Activated CD4-positive, alpha-beta memory T cell treated with anti-CD3 and anti-CD28 coated beads, Interleukin-2, amount 10 ng/mL, durations not matched to agents 7 days and 5 days (primary cell): ENCODE measurements around the gene SPATA1. TPM values are rescaled to one million over a fixed set of nuclear protein-coding genes. Genes with fewer than 3 reads are reported as not detected.
"Not testable (repeated sequence)": the region's sequence is repeated elsewhere in the genome, so short reads cannot be mapped to it uniquely, and the experiment has no call there.

Experiments used
- CTCF ChIA-PET: fragments of 350-600 bp; sonication (Branson Sonifier 250); formaldehyde crosslinking; loops from one replicate; lab custom pipeline; 2021; ENCODE audit warnings: antibody characterized with exemption, inconsistent platforms; lab: Charles Lee
- POLR2A ChIA-PET: fragments of 350-600 bp; sonication (Branson Sonifier 250); formaldehyde crosslinking; loops from one replicate; lab custom pipeline; 2021; ENCODE audit warnings: antibody characterized with exemption; lab: Charles Lee
- DNase-seq: peaks from one replicate; pipeline ENCODE4 v3.0.0-alpha.2; 2020
- H3K27ac Mint-ChIP-seq: one replicate; pipeline ENCODE4 v1.8.0; 2021; ENCODE audit warnings: mild to moderate bottlenecking, mixed read lengths
- H3K27me3 Mint-ChIP-seq: one replicate; pipeline ENCODE4 v1.8.0; 2021; ENCODE audit warnings: mixed read lengths
- H3K36me3 Mint-ChIP-seq: one replicate; pipeline ENCODE4 v1.8.0; 2021; ENCODE audit warnings: low read depth, mixed read lengths
- H3K4me1 Mint-ChIP-seq: one replicate; pipeline ENCODE4 v1.8.0; 2021; ENCODE audit warnings: mixed read lengths
- H3K4me3 Mint-ChIP-seq: one replicate; pipeline ENCODE4 v1.8.0; 2021; ENCODE audit warnings: mild to moderate bottlenecking, mixed read lengths
- H3K9me3 Mint-ChIP-seq: one replicate; pipeline ENCODE4 v1.8.0; 2021; ENCODE audit warnings: mixed read lengths
- total RNA-seq, 2 experiments: library from RNA; stranded (reverse); gene quantifications; one replicate each; pipeline ENCODE4 v1.2.3, GENCODE V29; 2021

Gene SPATA1
- total RNA-seq, 2 experiments from 2014 or later, result 4.0 to 4.7 TPM

DNA sequence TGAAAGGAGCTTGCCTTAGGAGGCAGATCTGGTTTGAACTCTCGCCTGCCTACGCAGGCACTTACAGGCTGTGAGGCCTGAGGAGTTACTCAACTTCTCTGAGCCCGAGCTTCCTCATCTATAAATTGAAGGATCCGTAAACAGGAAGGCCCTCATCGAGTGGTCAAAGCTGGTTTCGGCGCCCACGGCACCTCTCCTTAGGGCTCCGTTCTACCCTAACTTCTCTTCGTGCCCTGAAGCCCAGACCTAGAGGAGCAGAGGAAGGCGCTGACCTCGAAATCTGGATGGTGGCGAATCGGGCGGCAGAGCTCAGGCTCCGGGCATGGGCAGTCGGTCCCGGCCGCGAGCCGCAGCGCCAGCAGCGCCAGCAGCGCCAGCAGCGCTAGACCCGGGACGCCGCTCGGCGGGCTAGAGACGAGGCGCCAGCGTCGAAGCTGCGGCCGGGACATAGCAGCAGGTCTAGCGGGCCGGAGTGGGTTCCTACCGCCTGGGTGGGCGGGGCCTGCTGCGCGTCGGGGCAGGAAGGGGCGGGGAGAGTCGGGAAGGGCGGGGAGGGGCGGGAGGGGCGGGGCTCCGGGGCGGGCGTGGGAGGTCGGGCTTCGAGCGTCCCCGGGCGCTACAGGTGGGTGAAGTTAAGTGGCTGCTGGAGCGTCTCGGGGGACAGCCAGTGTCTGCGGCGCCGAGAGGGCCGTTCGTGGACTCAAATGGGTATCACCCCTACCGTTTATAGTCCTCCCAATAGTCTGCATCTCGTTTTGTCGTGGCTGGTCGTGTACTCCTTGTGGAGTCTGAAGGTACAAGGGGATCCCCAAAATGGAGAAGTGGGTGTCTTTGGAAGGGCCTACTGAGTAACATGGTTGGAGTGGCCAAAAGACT, 68.0 kb downstream of the SPATA1 start, which contains the start of gene CTBS:
Gene CTBS (minus strand): TSS at position 474 of the 876 bp plus-strand sequence. CDS start 25 bp downstream, at position 449.
- peaks cover 42% of the 10 kb centered on the region for H3K36me3 Mint-ChIP-seq

DNA sequence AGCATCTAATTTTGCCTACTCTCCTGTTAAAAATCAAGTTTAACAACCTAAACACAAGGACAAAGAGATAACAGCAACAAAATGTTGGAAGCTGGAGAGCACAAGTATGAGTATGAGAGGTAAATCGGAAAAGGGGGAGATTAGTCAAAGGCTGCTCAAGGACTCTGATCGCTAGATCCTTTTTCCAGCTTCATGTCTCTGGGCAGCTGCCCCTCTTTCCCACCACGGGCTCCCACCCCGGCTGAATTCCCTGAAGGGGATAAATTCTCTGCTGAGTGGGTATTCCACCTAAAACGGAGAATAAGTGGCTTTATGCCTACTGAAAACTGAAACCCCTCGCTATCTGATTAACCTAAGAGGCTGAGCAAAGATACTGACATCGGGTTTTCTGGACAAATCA, 68.8 kb downstream of the SPATA1 start:
- Mint-ChIP-seq H3K4me3 (peak overlapping the region; percentile 97), H3K27me3 (no peaks in the 10 kb centered on the region), H3K4me1 (peaks cover 39% of the 10 kb centered on the region), H3K36me3 (peaks cover 39% of the 10 kb centered on the region), H3K27ac (peak overlapping the region; percentile 100), H3K9me3 (no peaks in the 10 kb centered on the region)
- no peak for DNase-seq
- ChIA-PET CTCF (interaction anchor here (1.7 to 3.7 kb wide), 2 partner anchors 70 to 431 kb away, joined by 6 to 27 read pairs; partner anchors contain the start of genes GNG5, PRKACB and SPATA1), POLR2A (interaction anchor here (0.7 to 5.6 kb wide), 21 partner anchors 8 to 701 kb away, joined by 3 to 209 read pairs (median 18); partner anchors contain the start of genes BCL10, GNG5, PRKACB and RPF1)

More for the DNA sequence above, 68.0 kb downstream of the SPATA1 start, which contains the start of gene CTBS:
- ChIA-PET POLR2A (interaction anchor here (0.7 to 5.6 kb wide), 53 partner anchors 9 to 702 kb away, joined by 3 to 209 read pairs (median 4); partner anchors contain the start of genes BCL10, GNG5, PRKACB and RPF1), CTCF (interaction anchor here (1.0 to 3.7 kb wide), 9 partner anchors 23 to 439 kb away, joined by 3 to 27 read pairs (median 5); partner anchors contain the start of genes GNG5, PRKACB and SPATA1)
- Mint-ChIP-seq H3K9me3 (no peaks in the 10 kb centered on the region), H3K4me3 (peak within 1 kb of the TSS; percentile 97), H3K27ac (peak within 1 kb of the TSS; percentile 100), H3K27me3 (no peaks in the 10 kb centered on the region), H3K4me1 (peaks cover 39% of the 10 kb centered on the region)
- DNase-seq, result peak; percentile 86

DNA sequence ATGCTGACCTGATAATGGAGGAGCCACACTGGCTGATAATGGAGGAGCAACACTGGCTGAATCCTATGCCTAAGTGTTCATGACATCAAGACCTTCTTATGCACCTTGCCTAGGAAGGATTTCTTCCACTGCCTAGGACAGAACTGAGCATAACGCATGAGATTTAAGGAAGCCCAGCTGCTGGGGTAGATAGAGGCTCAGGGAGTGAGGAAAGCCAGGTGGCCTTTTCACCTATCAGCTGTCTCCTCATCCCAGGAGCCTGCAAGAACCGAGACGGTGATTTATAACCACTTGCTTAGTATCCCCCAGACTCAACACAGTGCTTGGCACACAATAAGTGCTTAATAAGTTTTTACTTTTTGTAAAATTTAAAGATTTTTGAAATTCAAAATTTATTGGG, 75.5 kb downstream of the SPATA1 start:
- ChIA-PET POLR2A (no interaction called here), CTCF (no interaction called here)
- Mint-ChIP-seq H3K27me3 (no peaks in the 10 kb centered on the region), H3K36me3 (peaks cover 2% of the 10 kb centered on the region), H3K9me3 (peaks cover 6% of the 10 kb centered on the region), H3K27ac (no peak overlapping the region), H3K4me1 (peaks cover 3% of the 10 kb centered on the region), H3K4me3 (no peak overlapping the region)
- no peak for DNase-seq

DNA sequence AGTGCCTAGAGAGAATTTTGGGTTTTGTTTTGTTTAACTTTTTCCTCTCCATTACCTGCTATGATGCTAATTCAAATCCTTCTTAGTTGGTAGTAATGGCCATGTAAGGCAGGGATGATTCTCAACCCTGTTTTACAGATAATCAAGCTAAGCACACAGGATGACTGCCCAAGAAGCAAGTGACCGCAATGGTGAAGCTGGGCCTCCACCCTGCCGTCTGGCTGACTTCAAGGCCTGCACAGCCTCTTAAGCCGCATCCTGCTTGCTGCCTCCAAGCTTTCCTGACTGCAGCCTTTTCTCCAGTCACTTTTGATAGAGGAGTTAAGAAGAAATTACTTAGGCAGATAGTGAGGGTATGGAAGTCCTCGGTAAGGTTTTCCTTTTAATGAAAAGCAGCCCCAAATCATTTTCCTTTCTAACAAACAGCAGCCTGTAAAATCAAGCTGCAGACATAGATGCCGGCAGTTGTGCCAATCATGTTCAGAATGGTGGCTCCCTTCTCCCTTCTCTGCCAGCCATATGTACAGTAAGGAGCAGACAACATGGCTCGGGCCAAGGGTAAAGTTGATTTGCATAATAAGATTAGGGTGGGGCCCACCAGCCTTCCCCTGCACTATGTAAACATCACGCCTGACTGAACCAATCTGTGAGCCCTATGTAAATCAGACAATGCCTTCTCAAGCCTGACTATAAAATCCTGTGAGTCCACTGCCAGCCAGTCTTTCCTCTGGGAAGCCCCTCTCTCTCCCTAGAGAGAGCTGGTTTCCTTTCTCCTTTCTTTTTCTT, 76.8 kb downstream of the SPATA1 start:
- peaks cover 3% of the 10 kb centered on the region for H3K4me1 Mint-ChIP-seq
- peaks cover 6% of the 10 kb centered on the region for H3K9me3 Mint-ChIP-seq
- no peak for DNase-seq
- CTCF ChIA-PET, result interaction anchor here (0.9 kb wide), 1 partner anchor 189 kb away, joined by 3 read pairs; no protein-coding TSS in a partner anchor
- H3K4me3 Mint-ChIP-seq, result no peak overlapping the region
- H3K27me3 Mint-ChIP-seq, result no peaks in the 10 kb centered on the region
- POLR2A ChIA-PET, result interaction anchor here (1.4 kb wide), 1 partner anchor 9 kb away, joined by 12 read pairs; the partner anchor contains the start of gene CTBS
- H3K36me3 Mint-ChIP-seq, result peaks cover 2% of the 10 kb centered on the region
- H3K27ac Mint-ChIP-seq, result no peak overlapping the region

DNA sequence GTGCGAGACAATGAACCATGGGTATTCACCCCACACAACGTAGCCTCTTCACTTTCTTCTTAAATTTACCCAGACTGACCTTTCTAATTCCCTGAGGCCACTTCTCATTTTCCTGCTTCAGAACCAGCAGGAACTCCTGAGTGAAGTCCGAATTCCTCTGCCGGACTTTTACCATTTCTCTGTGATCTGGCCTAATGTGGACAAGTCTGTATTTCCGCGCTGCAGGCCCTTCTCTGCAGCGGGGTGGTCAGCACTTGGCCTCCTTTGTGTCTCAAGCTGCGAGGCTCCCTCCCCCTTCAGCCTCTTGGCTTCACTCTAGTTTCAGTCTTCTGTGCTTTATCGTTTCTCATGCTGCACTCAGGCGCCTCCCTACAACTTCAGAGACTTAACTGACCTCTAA, 77.5 kb downstream of the SPATA1 start:
- Mint-ChIP-seq H3K9me3 (peaks cover 6% of the 10 kb centered on the region), H3K36me3 (peaks cover 2% of the 10 kb centered on the region), H3K27ac (no peak overlapping the region), H3K4me1 (peaks cover 3% of the 10 kb centered on the region), H3K4me3 (no peak overlapping the region), H3K27me3 (no peaks in the 10 kb centered on the region)
- ChIA-PET POLR2A (interaction anchor here (1.4 to 3.5 kb wide), 2 partner anchors 9 to 10 kb away, joined by 12 to 34 read pairs; partner anchors contain the start of gene CTBS), CTCF (no interaction called here)
- DNase-seq, result no peak

DNA sequence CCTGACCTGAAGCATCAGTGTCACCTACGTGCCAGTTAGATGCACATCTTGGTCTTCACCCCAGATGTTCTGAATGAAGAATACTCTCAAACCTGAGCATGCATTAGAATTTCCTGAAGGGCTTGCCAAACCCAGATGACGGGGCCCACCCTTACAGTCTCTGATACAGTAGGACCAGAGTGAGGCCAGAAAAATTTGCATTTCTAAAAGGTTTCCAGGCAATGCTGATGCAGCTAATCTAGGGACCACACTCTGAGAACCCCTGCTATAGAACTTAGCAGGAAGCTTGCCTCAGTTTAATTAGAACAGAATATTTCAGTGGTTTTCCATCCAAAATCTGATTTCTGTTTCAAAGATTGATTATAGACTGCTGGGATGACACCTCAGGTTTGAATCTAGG, 77.9 kb downstream of the SPATA1 start:
- DNase-seq, result no peak
- Mint-ChIP-seq H3K27me3 (no peaks in the 10 kb centered on the region), H3K27ac (no peak overlapping the region), H3K36me3 (peaks cover 1% of the 10 kb centered on the region), H3K4me1 (peaks cover 3% of the 10 kb centered on the region), H3K4me3 (no peak overlapping the region), H3K9me3 (peaks cover 6% of the 10 kb centered on the region)
- CTCF ChIA-PET, result interaction anchor here (0.6 kb wide), 1 partner anchor 68 kb away, joined by 6 read pairs; no protein-coding TSS in a partner anchor
- POLR2A ChIA-PET, result interaction anchor here (0.9 to 3.5 kb wide), 2 partner anchors 10 to 457 kb away, joined by 3 to 34 read pairs; partner anchors contain the start of gene CTBS

DNA sequence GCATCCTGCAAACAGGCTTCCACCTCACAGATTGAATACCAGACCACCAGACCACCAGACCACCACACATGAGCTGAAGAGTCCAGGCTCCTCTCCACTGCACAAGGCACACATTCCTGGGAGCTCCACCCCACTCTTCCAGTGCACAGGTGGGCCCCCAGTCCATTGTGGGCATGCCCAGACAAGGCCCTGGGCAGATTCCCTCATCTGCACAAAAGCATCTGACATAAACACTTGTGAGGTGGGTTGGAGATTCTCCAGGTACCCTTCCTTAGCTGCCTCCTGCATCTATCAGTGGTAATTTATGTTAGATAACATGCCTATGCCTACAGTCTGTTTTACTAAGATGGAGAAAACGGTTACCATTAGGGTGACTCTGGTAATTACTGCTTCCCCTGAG, 79.6 kb downstream of the SPATA1 start:
- no peak overlapping the region for H3K27ac Mint-ChIP-seq
- POLR2A ChIA-PET, result interaction anchor here (3.5 kb wide), 1 partner anchor 12 kb away, joined by 34 read pairs; the partner anchor contains the start of gene CTBS
- CTCF ChIA-PET, result interaction anchor here (1.9 kb wide), 1 partner anchor 35 kb away, joined by 7 read pairs; no protein-coding TSS in a partner anchor

DNA sequence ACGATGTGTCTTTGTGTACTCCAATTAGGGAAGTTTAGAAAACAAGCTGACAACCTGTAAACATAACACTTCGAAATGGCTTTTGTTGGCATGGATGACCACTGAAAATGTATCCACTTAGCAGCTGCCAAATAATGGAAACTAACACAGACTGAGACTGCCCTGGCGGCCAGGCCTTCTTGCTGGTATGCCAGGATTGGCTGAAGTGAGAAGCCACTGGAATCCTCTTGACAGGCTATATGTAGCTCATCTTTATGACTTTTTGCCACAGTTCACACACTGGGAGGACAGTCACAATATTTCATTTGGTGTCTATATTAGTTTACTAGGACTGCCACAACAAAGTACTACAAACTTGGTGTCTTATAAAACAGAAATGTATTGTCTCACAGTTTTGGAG, 80.9 kb downstream of the SPATA1 start:
- no peak overlapping the region for H3K27ac Mint-ChIP-seq
- H3K27me3 Mint-ChIP-seq, result peaks cover 3% of the 10 kb centered on the region
- POLR2A ChIA-PET, result interaction anchor here (1.0 to 3.5 kb wide), 3 partner anchors 13 to 81 kb away, joined by 3 to 34 read pairs (median 3); partner anchors contain the start of genes CTBS, GNG5 and SPATA1
- no peak for DNase-seq
- peaks cover 8% of the 10 kb centered on the region for H3K9me3 Mint-ChIP-seq
- H3K4me3 Mint-ChIP-seq, result no peak overlapping the region
- no peaks in the 10 kb centered on the region for H3K36me3 Mint-ChIP-seq
- CTCF ChIA-PET, result interaction anchor here (0.7 kb wide), 1 partner anchor 170 kb away, joined by 3 read pairs; no protein-coding TSS in a partner anchor
- peaks cover 3% of the 10 kb centered on the region for H3K4me1 Mint-ChIP-seq

More for the DNA sequence above, 79.6 kb downstream of the SPATA1 start:
- Mint-ChIP-seq H3K4me1 (peaks cover 3% of the 10 kb centered on the region), H3K36me3 (no peaks in the 10 kb centered on the region), H3K9me3 (peaks cover 6% of the 10 kb centered on the region), H3K4me3 (no peak overlapping the region), H3K27me3 (no peaks in the 10 kb centered on the region)
- DNase-seq, result no peak

DNA sequence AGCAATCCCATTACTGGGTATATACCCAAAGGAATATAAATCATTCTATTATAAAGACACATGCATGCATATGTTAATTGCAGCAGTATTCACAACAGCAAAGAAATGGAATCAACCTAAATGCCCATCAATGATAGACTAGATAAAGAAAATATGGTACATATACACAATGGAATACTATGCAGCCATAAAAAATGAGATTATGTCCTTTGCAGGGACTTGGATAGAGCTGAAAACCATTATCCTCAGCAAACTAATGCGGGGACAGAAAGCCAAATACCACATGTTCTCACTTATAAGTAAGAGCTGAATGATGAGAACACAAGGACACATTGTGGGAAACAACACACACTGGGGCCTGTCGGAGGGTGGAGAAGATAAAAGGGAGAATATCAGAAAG, 88.8 kb downstream of the SPATA1 start:
- CTCF ChIA-PET, H3K4me3 Mint-ChIP-seq, H3K9me3 Mint-ChIP-seq, H3K27me3 Mint-ChIP-seq, H3K36me3 Mint-ChIP-seq, POLR2A ChIA-PET, DNase-seq, H3K27ac Mint-ChIP-seq: not testable (repeated sequence)
- peaks cover 18% of the 10 kb centered on the region for H3K4me1 Mint-ChIP-seq

DNA sequence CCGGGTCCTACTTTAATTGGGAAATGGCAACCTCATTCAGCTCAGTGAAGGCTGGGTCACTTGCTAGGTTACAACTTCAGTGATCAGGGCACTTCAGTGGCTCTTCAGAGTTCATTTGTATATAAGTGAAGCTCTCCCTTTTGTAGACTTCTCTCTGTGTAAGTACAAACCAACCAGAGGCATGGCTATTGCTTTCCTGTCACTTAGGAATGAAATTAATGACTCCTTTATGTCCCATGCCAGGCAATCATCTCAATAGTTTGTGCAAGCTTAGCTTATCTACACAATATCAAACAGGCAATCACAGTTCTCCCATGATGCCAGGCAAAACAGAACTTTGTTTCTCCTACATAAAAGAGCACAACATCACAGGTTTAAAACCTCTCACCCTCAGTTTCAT, 90.8 kb downstream of the SPATA1 start:
- Mint-ChIP-seq H3K4me3 (no peak overlapping the region), H3K9me3 (peaks cover 5% of the 10 kb centered on the region), H3K27me3 (peaks cover 3% of the 10 kb centered on the region), H3K4me1 (peaks cover 24% of the 10 kb centered on the region), H3K27ac (no peak overlapping the region), H3K36me3 (peaks cover 8% of the 10 kb centered on the region)
- ChIA-PET POLR2A (no interaction called here), CTCF (interaction anchor here (1.0 kb wide), 1 partner anchor 23 kb away, joined by 4 read pairs; the partner anchor contains the start of gene CTBS)
- no peak for DNase-seq

DNA sequence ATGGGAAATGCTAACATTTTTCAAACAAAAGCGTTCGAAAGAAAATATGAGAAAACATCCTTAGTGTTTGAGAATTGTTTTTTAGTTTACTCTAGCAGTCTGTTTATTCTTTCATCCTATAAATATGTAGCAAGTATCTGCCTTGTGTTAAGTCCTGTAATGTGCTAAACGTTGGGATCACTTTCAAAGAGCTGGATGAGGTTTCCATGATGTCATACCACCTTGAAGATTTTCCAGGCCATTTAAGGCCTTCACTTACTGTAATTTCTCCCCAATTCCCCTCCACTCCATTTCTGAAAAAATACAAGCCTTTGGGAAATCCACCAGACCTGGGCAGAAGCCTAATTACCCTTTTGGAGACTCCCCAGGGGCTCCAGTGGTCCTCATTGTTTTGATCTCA, 92.2 kb downstream of the SPATA1 start:
- Mint-ChIP-seq H3K4me1 (peaks cover 24% of the 10 kb centered on the region), H3K4me3 (no peak overlapping the region), H3K9me3 (peaks cover 12% of the 10 kb centered on the region), H3K27me3 (peaks cover 3% of the 10 kb centered on the region), H3K27ac (no peak overlapping the region), H3K36me3 (peaks cover 3% of the 10 kb centered on the region)
- CTCF ChIA-PET, result interaction anchor here (3.0 kb wide), 1 partner anchor 21 kb away, joined by 8 read pairs; no protein-coding TSS in a partner anchor
- POLR2A ChIA-PET, result interaction anchor here (3.2 kb wide), 1 partner anchor 24 kb away, joined by 18 read pairs; the partner anchor contains the start of gene CTBS
- no peak for DNase-seq
